DMS114 treated with DMSO at 0.1 percent for 48 hours (cell line): Measurements from ENCODE around the gene SCUBE2.

ENCODE experiments used
- DNase-seq: peaks from one replicate; lab custom pipeline; 2025; ENCODE audit not compliant: unreplicated experiment; lab: John Stamatoyannopoulos, UW

The SCUBE2 gene

GRCh38 chr11:8971196-8971923, 120.0 kb downstream of the SCUBE2 start:
- no peak for DNase-seq
